ENCODE data around the gene CBLB. TPM values are rescaled to one million over a fixed set of nuclear protein-coding genes. Genes with fewer than 3 reads are reported as not detected.

Gene CBLB
- total and polyA plus RNA-seq, 10 donors = 13.8 to 138 (median 67.5) TPM

DNA sequence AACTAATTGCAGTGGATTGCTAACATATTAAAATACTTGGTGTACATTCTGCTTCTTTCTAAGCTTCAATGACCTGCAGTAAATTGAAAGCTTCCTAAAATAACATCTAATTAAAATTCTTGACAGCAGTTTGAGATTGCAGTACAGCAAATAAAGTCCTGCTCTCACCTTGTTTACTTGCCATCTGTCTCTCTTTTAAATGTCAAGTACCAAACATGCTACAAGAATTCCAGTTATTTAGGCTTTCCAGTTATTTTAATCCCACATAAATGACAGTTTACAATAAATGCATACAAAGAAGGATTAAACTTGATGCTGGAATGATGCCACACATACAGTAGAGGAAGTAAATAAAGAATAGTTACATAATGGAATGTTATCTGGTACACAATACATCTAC lies 33.2 kb downstream of the CBLB start:
- peaks cover 19 to 89% (median 60%) of the 10 kb centered on the region in 6 donors for H3K4me1 ChIP-seq
- no peak for TF ChIP-seq POLR2A (IDR thresholded peaks at IDR 0.05)
- TF ChIP-seq POLR2AphosphoS5 (IDR thresholded peaks at IDR 0.05) = no peak
- TF ChIP-seq, protein P1, sequence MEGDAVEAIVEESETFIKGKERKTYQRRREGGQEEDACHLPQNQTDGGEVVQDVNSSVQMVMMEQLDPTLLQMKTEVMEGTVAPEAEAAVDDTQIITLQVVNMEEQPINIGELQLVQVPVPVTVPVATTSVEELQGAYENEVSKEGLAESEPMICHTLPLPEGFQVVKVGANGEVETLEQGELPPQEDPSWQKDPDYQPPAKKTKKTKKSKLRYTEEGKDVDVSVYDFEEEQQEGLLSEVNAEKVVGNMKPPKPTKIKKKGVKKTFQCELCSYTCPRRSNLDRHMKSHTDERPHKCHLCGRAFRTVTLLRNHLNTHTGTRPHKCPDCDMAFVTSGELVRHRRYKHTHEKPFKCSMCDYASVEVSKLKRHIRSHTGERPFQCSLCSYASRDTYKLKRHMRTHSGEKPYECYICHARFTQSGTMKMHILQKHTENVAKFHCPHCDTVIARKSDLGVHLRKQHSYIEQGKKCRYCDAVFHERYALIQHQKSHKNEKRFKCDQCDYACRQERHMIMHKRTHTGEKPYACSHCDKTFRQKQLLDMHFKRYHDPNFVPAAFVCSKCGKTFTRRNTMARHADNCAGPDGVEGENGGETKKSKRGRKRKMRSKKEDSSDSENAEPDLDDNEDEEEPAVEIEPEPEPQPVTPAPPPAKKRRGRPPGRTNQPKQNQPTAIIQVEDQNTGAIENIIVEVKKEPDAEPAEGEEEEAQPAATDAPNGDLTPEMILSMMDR (IDR thresholded peaks at IDR 0.05 in 8 of 11, conservative IDR thresholded peaks at IDR 0.05 in 3 of 11) = no peak
- no peak overlapping the region for H3K4me3 ChIP-seq
- H3K27me3 ChIP-seq (replicated peaks in 1 of 7) = no peaks in the 10 kb centered on the region
- no peaks in the 10 kb centered on the region for H3K9me3 ChIP-seq
- DNase-seq = no peak
- H3K27ac ChIP-seq = peak overlapping the region in 7 of 8 donors; percentile 15 to 71 (median 56)
- peaks cover 0 to 17% (median 0%) of the 10 kb centered on the region in 6 donors for H3K36me3 ChIP-seq
- intact Hi-C loops (cut with DNase I; ENCODE audit: low total_unique reads) = no loop called here

- no peak for TF ChIP-seq POLR2AphosphoS5 (IDR thresholded peaks at IDR 0.05)
- TF ChIP-seq, protein P1 (IDR thresholded peaks at IDR 0.05 in 8 of 11, conservative IDR thresholded peaks at IDR 0.05 in 3 of 11) = no peak
- TF ChIP-seq POLR2A (IDR thresholded peaks at IDR 0.05) = no peak
- DNase-seq = no peak
- 91 to 96% (median 93%) methylated on average over 3 of the region's 3 CpGs for WGBS, 5 donors
- intact Hi-C loops (cut with DNase I; ENCODE audit: low total_unique reads) = no loop called here
- Histone ChIP-seq H3K36me3 (peaks cover 0 to 14% (median 0%) of the 10 kb centered on the region in 6 donors), H3K9me3 (no peaks in the 10 kb centered on the region), H3K27ac (peak overlapping the region in 3 of 8 donors; percentile 45 to 71 (median 58)), H3K4me1 (peaks cover 27 to 97% (median 68%) of the 10 kb centered on the region in 6 donors), H3K27me3 (replicated peaks in 1 of 7) (no peaks in the 10 kb centered on the region), H3K4me3 (no peak overlapping the region)
These were observed 34.0 kb downstream of the CBLB start for GRCh38 chr3:105834768-105835167.

DNA sequence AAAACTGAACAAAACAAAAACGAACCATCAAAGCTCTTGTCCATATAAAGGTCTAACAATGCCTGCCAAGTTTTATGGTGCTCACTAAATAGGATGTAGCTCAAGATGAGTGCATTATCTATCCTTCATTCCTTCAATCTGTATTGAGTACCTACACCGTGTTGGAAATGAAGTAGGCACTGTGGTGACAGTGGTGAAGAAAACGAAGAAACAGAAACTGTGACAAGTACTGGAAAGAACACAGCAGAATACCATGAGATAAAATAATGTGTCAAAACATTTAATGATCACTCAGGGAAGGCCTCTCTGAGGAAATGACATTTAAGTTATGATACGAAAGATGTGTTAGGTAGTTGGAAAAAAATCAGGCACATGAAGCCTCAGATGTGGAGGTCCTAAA lies 36.2 kb downstream of the CBLB start:
- Histone ChIP-seq H3K27me3 (replicated peaks in 1 of 7) (no peaks in the 10 kb centered on the region), H3K36me3 (no peaks in the 10 kb centered on the region), H3K4me1 (peaks cover 38 to 100% (median 81%) of the 10 kb centered on the region in 6 donors), H3K4me3 (no peak overlapping the region), H3K27ac (peak overlapping the region in 5 of 8 donors; percentile 17 to 78 (median 44)), H3K9me3 (no peaks in the 10 kb centered on the region)
- no peak for DNase-seq
- WGBS, 5 donors = 61 to 78% (median 65%) methylated on average over 4 of the region's 4 CpGs
- intact Hi-C loops (cut with DNase I; ENCODE audit: low total_unique reads) = no loop called here
- no peak for TF ChIP-seq POLR2A (IDR thresholded peaks at IDR 0.05)
- TF ChIP-seq, protein P1 (IDR thresholded peaks at IDR 0.05 in 8 of 11, conservative IDR thresholded peaks at IDR 0.05 in 3 of 11) = no peak
- TF ChIP-seq POLR2AphosphoS5 (IDR thresholded peaks at IDR 0.05) = no peak

GRCh38 chr3:105830836-105831235 lies 38.0 kb downstream of the CBLB start:
- intact Hi-C loops (cut with DNase I; ENCODE audit: low total_unique reads) = no loop called here
- Histone ChIP-seq H3K36me3 (no peaks in the 10 kb centered on the region), H3K27me3 (replicated peaks in 1 of 7) (no peaks in the 10 kb centered on the region), H3K4me3 (no peak overlapping the region), H3K9me3 (no peaks in the 10 kb centered on the region), H3K4me1 (peaks cover 32 to 88% (median 65%) of the 10 kb centered on the region in 6 donors), H3K27ac (peak overlapping the region in 6 of 8 donors; percentile 50 to 78 (median 61))
- no peak for DNase-seq
- TF ChIP-seq POLR2AphosphoS5 (IDR thresholded peaks at IDR 0.05) (no peak), POLR2A (IDR thresholded peaks at IDR 0.05) (no peak)
- TF ChIP-seq, protein P1 (IDR thresholded peaks at IDR 0.05 in 8 of 11, conservative IDR thresholded peaks at IDR 0.05 in 3 of 11) = no peak
- 53 to 73% (median 60%) methylated on average over 2 of the region's 2 CpGs for WGBS, 5 donors
